ENCODE measurements around the gene ATG2B.

- TF ChIP-seq POLR2A (IDR thresholded peaks at IDR 0.05) (no peak), CTCF (IDR thresholded peaks at IDR 0.05) (no peak)
Observed at GRCh38 chr14:96398432-96398831, 35.3 kb upstream of the ATG2B start.

All from tibial nerve (tissue), 3 donors.